DOHH2 (cell line): ENCODE data around the gene VAPB.

Experiments
- CTCF ChIP-seq: fragments of 200-600 bp; sonication (generic); IDR thresholded peaks from one replicate; pipeline ENCODE4 v1.5.1; 2014; ENCODE audit warnings: antibody characterized with exemption, mild to moderate bottlenecking, low read depth, low read length; ENCODE audit not compliant: poor library complexity, severe bottlenecking
- EZH2phosphoT487 ChIP-seq: fragments of 200-600 bp; sonication (generic); IDR thresholded peaks from 2 replicates; pipeline ENCODE4 v1.6.1; 2017; ENCODE audit warnings: borderline replicate concordance, mild to moderate bottlenecking, antibody characterized with exemption, low read length, moderate library complexity, mixed read lengths

- TF ChIP-seq CTCF (no peak), EZH2phosphoT487 (no peak)
These were observed 39.5 kb upstream of the VAPB start for GRCh38 chr20:58349570-58349969.
